Central memory CD4-positive, alpha-beta T cell (primary cell): ENCODE measurements around the gene PCID2.
A peak's percentile ranks its signal among the peaks of the same experiment; 100 is the strongest.

ENCODE experiments used
- DNase-seq: peaks from one replicate; pipeline ENCODE4 v3.0.0; 2022

PCID2 gene

GRCh38 chr13:113186061-113186900, 22.2 kb downstream of the PCID2 start:
- DNase-seq = no peak

- DNase-seq = peak; percentile 37
These were observed 23.7 kb downstream of the PCID2 start for GRCh38 chr13:113184568-113185440.

- no peak for DNase-seq
These were observed 24.9 kb downstream of the PCID2 start for GRCh38 chr13:113183450-113184129.

- DNase-seq = no peak
These were observed 26.4 kb downstream of the PCID2 start for GRCh38 chr13:113182046-113182445.

GRCh38 chr13:113179374-113180230, 28.9 kb downstream of the PCID2 start:
- peak; percentile 40 for DNase-seq

GRCh38 chr13:113178896-113179167, 29.6 kb downstream of the PCID2 start:
- no peak for DNase-seq

GRCh38 chr13:113178070-113178895, 30.2 kb downstream of the PCID2 start:
- DNase-seq = no peak

GRCh38 chr13:113176822-113177221, 31.6 kb downstream of the PCID2 start:
- DNase-seq = no peak

GRCh38 chr13:113176280-113176679, 32.2 kb downstream of the PCID2 start:
- peak; percentile 73 for DNase-seq

- no peak for DNase-seq
These were observed 36.0 kb downstream of the PCID2 start for GRCh38 chr13:113172419-113172926.

GRCh38 chr13:113171250-113172125, 37.0 kb downstream of the PCID2 start:
- DNase-seq = no peak

GRCh38 chr13:113170511-113170910, 38.0 kb downstream of the PCID2 start:
- no peak for DNase-seq

GRCh38 chr13:113169277-113170272, 38.9 kb downstream of the PCID2 start:
- DNase-seq = no peak

- no peak for DNase-seq
These were observed 40.3 kb downstream of the PCID2 start for GRCh38 chr13:113168211-113168610.

- no peak for DNase-seq
These were observed 40.9 kb downstream of the PCID2 start for GRCh38 chr13:113167575-113167974.

- no peak for DNase-seq
These were observed 41.3 kb downstream of the PCID2 start for GRCh38 chr13:113167155-113167554.

GRCh38 chr13:113166681-113167080, 41.8 kb downstream of the PCID2 start:
- no peak for DNase-seq

GRCh38 chr13:113166266-113166665, 42.2 kb downstream of the PCID2 start:
- no peak for DNase-seq

- no peak for DNase-seq
These were observed 44.0 kb downstream of the PCID2 start for GRCh38 chr13:113164492-113164891.
